Measurements from ENCODE around the gene FAM219A. TPM values are rescaled to one million over a fixed set of nuclear protein-coding genes. Genes with fewer than 3 reads are reported as not detected.

The FAM219A gene
- total and polyA plus RNA-seq, 3 donors from 2014 or later, result 12.2 to 17.9 (median 12.6) TPM

DNA sequence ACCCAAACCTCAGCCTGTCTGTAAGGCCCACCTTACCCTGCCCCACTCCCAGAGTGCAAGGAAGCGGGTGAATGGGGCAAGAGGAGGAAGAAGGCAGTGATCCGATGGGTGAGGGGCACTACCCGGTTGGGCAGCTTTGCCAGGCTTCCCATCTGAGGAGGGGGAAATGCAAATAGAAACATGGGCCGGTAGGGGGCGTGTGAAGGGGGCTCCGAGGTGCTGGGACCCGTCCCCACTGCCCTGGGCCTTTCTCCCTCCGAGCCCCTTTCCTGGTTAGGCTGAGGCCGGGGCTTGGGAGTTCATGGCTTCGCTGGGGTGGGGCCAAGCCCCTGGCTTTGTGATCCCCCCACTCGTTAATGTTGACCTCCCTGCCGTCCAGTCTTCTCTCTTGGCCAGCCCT is 58.1 kb downstream of the FAM219A start:
- Histone ChIP-seq H3K9me3 (no peaks in the 10 kb centered on the region), H3K27ac (no peak overlapping the region), H3K4me1 (no peaks in the 10 kb centered on the region), H3K4me3 (no peak overlapping the region), H3K36me3 (ENCODE audit: low read depth, missing control alignments) (no peaks in the 10 kb centered on the region), H3K27me3 (no peaks in the 10 kb centered on the region)
- DNase-seq, result no peak
- TF ChIP-seq POLR2A (IDR thresholded peaks at IDR 0.05), result no peak
- TF ChIP-seq, protein P1, sequence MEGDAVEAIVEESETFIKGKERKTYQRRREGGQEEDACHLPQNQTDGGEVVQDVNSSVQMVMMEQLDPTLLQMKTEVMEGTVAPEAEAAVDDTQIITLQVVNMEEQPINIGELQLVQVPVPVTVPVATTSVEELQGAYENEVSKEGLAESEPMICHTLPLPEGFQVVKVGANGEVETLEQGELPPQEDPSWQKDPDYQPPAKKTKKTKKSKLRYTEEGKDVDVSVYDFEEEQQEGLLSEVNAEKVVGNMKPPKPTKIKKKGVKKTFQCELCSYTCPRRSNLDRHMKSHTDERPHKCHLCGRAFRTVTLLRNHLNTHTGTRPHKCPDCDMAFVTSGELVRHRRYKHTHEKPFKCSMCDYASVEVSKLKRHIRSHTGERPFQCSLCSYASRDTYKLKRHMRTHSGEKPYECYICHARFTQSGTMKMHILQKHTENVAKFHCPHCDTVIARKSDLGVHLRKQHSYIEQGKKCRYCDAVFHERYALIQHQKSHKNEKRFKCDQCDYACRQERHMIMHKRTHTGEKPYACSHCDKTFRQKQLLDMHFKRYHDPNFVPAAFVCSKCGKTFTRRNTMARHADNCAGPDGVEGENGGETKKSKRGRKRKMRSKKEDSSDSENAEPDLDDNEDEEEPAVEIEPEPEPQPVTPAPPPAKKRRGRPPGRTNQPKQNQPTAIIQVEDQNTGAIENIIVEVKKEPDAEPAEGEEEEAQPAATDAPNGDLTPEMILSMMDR (IDR thresholded peaks at IDR 0.05), result no peak
- WGBS, 2 donors, result 75 to 79% methylated on average over 10 to 12 of the region's 12 CpGs
- intact Hi-C loops (cut with DNase I; ENCODE audit: low total_unique reads), result loop anchor here (10.0 kb wide), 1 partner anchor 105 kb away; no protein-coding TSS in a partner anchor

DNA sequence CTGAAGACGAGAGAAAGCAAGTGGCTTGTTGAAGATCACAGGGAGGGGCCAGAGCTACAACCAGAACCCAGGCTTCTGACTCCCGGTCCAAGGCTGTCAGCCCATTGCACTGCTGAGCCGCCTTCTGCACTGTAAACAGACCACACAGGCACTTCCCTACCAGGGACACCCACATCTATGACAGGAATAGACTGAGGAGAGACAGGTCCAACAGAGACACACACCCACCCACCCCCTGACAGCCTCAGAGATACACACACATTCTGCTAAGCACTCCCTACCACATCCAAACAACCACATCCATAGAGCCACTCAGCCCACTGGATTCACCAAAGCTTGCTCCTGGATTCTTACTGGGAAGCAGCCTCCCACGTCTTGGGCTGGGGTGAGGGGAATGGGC is 58.6 kb downstream of the FAM219A start:
- no peak for DNase-seq
- WGBS, 2 donors, result 88 to 92% methylated on average over 3 to 4 of the region's 4 CpGs
- no peak for TF ChIP-seq POLR2A (IDR thresholded peaks at IDR 0.05)
- TF ChIP-seq, protein P1 (IDR thresholded peaks at IDR 0.05), result no peak
- Histone ChIP-seq H3K36me3 (ENCODE audit: low read depth, missing control alignments) (no peaks in the 10 kb centered on the region), H3K4me1 (no peaks in the 10 kb centered on the region), H3K27ac (no peak overlapping the region), H3K27me3 (no peaks in the 10 kb centered on the region), H3K9me3 (no peaks in the 10 kb centered on the region), H3K4me3 (no peak overlapping the region)
- intact Hi-C loops (cut with DNase I; ENCODE audit: low total_unique reads), result loop anchor here (10.0 kb wide), 1 partner anchor 105 kb away; no protein-coding TSS in a partner anchor

DNA sequence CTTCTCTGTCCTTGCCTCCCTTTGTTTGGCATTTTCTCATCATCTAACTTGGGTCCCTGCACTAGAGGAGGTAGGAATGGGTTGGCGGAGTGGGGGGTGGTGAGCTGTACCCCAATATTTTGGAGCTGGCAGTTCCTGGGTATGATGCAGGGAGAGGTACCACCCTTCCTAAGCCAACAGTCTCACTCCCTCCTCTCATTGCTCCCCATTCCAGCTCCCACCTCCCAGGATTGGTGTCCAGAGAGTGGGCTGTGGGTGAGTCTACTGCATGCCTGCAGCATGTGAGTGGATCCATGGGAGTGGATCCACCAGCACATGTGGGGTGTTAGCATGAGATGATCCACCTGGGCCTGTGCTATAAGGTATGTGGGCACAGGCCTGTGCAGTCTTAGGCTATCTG is 59.5 kb downstream of the FAM219A start:
- 100% methylated on average over 1 of the region's 1 CpG for WGBS, 2 donors
- no peaks in the 10 kb centered on the region for H3K36me3 ChIP-seq (ENCODE audit: low read depth, missing control alignments)

DNA sequence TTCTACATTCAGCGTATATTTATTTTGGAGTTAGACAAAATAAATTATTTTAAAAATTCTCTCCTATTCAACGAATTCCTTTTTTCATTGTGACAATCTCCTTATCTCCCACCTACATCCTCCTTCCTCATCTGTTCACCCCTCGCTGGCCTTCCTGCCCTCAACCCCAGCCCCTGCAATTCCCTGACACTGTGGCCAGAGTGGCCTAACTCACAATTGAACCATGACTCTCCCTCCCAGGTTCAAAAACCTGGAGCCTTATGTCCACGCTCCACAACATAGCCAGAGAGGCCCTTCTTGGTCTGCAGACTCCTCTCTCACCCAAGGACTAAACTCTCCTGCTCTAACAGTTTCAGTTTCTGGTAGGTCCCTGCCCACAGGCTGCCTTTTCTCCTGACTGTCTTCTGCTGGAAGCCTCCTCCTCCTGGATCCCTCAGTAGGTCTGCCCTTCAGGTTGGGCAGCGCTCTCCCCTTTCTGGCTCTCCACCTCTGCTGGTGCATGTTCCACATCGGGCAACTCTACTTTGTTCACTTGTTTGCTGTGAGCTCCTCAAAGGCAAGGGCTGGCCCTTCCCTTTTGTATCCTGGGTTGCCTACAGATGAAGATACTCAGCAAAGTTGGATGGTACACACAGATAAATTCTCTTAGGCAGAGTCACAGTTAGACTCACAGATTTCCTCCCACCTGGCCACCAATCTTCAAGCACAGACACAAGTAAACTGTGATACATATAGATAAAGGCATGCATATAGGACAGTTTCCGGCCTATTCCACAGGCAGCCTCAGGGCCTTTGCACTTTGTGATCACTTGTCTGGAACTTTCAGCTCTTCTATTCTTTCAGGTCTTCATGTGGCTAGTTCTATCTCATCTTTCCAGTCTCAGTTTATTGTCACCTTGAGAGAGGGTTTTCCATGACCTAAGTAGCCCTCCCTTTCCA is 61.8 kb downstream of the FAM219A start:
- Histone ChIP-seq H3K4me1 (no peaks in the 10 kb centered on the region), H3K9me3 (no peaks in the 10 kb centered on the region), H3K36me3 (ENCODE audit: low read depth, missing control alignments) (no peaks in the 10 kb centered on the region), H3K4me3 (no peak overlapping the region), H3K27me3 (no peaks in the 10 kb centered on the region), H3K27ac (no peak overlapping the region)
- WGBS, 2 donors, result 80 to 92% methylated on average over 7 of the region's 7 CpGs
- intact Hi-C loops (cut with DNase I; ENCODE audit: low total_unique reads), result no loop called here
- no peak for TF ChIP-seq POLR2A (IDR thresholded peaks at IDR 0.05)
- TF ChIP-seq, protein P1 (IDR thresholded peaks at IDR 0.05), result no peak
- no peak for DNase-seq

More for the DNA sequence above, 59.5 kb downstream of the FAM219A start:
- no peak for DNase-seq
- no peaks in the 10 kb centered on the region for H3K9me3 ChIP-seq
- H3K4me3 ChIP-seq, result no peak overlapping the region
- no peaks in the 10 kb centered on the region for H3K27me3 ChIP-seq
- no peak for TF ChIP-seq POLR2A (IDR thresholded peaks at IDR 0.05)
- TF ChIP-seq, protein P1 (IDR thresholded peaks at IDR 0.05), result no peak
- H3K27ac ChIP-seq, result no peak overlapping the region
- intact Hi-C loops (cut with DNase I; ENCODE audit: low total_unique reads), result no loop called here
- H3K4me1 ChIP-seq, result no peaks in the 10 kb centered on the region

Measured in testis (tissue), 3 donors.